PFSK-1 (cell line): ENCODE results near the gene LYPD6B.

ENCODE experiments used
- POLR2AphosphoS5 ChIP-seq: IDR thresholded peaks from 2 replicates; pipeline ENCODE4 v1.6.1; 2012; ENCODE audit warnings: low read depth, mild to moderate bottlenecking, control low read depth, low read length, moderate library complexity
- SIN3A ChIP-seq: IDR thresholded peaks from 2 replicates; pipeline ENCODE4 v1.6.1; 2012; ENCODE audit warnings: mild to moderate bottlenecking, low read length, moderate library complexity, borderline replicate concordance; ENCODE audit not compliant: insufficient read depth
- TAF1 ChIP-seq: IDR thresholded peaks from 2 replicates; pipeline ENCODE4 v1.6.1; 2012; ENCODE audit warnings: low read length, control low read depth, borderline replicate concordance; ENCODE audit not compliant: insufficient read depth

DNA sequence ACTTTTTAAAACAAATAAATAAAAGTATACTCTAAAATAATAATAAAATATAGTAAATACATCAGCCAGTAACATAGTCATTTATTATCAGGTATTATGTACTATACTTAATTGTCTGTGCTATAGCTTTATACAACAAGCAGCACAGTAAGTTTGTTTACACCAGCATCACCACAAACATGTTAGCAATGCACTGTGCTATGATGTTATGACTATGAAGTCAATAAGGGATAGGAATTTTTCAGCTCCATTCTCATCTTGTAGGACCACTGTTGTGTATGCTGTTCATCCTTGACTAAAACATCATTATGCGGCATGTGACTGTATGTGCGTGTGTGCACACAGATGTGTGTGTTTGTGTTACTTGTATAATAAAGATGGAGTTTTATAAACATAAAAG is 137.5 kb downstream of the LYPD6B start:
- TF ChIP-seq POLR2AphosphoS5, result no peak
- TF ChIP-seq SIN3A, result no peak
- no peak for TF ChIP-seq TAF1
